ENCODE results near the gene MAGOH. TPM values are rescaled to one million over a fixed set of nuclear protein-coding genes. Genes with fewer than 3 reads are reported as not detected.

Gene MAGOH
- polyA plus RNA-seq, 1 donor from 2014 or later = 53.3 TPM

GRCh38 chr1:53277326-53277725, 39.0 kb upstream of the MAGOH start:
- Histone ChIP-seq H3K79me2 (replicated peaks; ENCODE audit: insufficient read depth, low read length) (no peaks in the 10 kb centered on the region), H3K27me3 (ENCODE audit: insufficient read depth, low read depth, low read length) (no peaks in the 10 kb centered on the region), H3K9ac (ENCODE audit: low read length) (no peak overlapping the region), H2AFZ (ENCODE audit: low read depth, low read length) (no peak overlapping the region), H3K9me3 (ENCODE audit: low read length) (no peaks in the 10 kb centered on the region), H3K4me3 (ENCODE audit: low read length) (no peak overlapping the region), H3K9me2 (ENCODE audit: insufficient read depth, low read length) (no peaks in the 10 kb centered on the region), H3K27ac (ENCODE audit: low read length) (no peak overlapping the region), H3K4me2 (ENCODE audit: low read length) (no peak overlapping the region), H3K36me3 (ENCODE audit: insufficient read depth, low read length) (no peaks in the 10 kb centered on the region), H3F3A (ENCODE audit: insufficient read depth, low read length, poor library complexity, severe bottlenecking) (no peaks in the 10 kb centered on the region), H4K20me1 (ENCODE audit: insufficient read depth) (no peaks in the 10 kb centered on the region)
- TF ChIP-seq EP300 (conservative IDR thresholded peaks at IDR 0.05; ENCODE audit: poor library complexity, severe bottlenecking) = no peak
- TF ChIP-seq EZH2 (IDR thresholded peaks at IDR 0.05; ENCODE audit: borderline replicate concordance, insufficient read depth, low read length, poor library complexity, severe bottlenecking) = no peak
- no peak for TF ChIP-seq SMC3 (conservative IDR thresholded peaks at IDR 0.05; ENCODE audit: poor library complexity)
- no peak for TF ChIP-seq TAF1 (IDR thresholded peaks at IDR 0.05; ENCODE audit: low read depth)
- TF ChIP-seq MXI1 (conservative IDR thresholded peaks at IDR 0.05; ENCODE audit: poor library complexity, severe bottlenecking) = no peak
- no peak for TF ChIP-seq CTCF (IDR thresholded peaks at IDR 0.05; ENCODE audit: poor library complexity, severe bottlenecking)
- no peak for TF ChIP-seq REST (IDR thresholded peaks at IDR 0.05; ENCODE audit: borderline replicate concordance)
- TF ChIP-seq RAD21 (conservative IDR thresholded peaks at IDR 0.05) = no peak
- TF ChIP-seq POLR2AphosphoS5 (IDR thresholded peaks at IDR 0.05) = no peak

- no peaks in the 10 kb centered on the region for H3K9me3 ChIP-seq (ENCODE audit: low read length)
- H2AFZ ChIP-seq (ENCODE audit: low read depth, low read length) = no peak overlapping the region
- H3K36me3 ChIP-seq (ENCODE audit: insufficient read depth, low read length) = no peaks in the 10 kb centered on the region
- H3K4me2 ChIP-seq (ENCODE audit: low read length) = no peak overlapping the region
- H3K9me2 ChIP-seq (ENCODE audit: insufficient read depth, low read length) = no peaks in the 10 kb centered on the region
- H3F3A ChIP-seq (ENCODE audit: insufficient read depth, low read length, poor library complexity, severe bottlenecking) = no peaks in the 10 kb centered on the region
- no peaks in the 10 kb centered on the region for H3K27me3 ChIP-seq (ENCODE audit: insufficient read depth, low read depth, low read length)
- H3K79me2 ChIP-seq (replicated peaks; ENCODE audit: insufficient read depth, low read length) = no peaks in the 10 kb centered on the region
- no peak overlapping the region for H3K9ac ChIP-seq (ENCODE audit: low read length)
- H3K27ac ChIP-seq (ENCODE audit: low read length) = no peak overlapping the region
- no peak overlapping the region for H3K4me3 ChIP-seq (ENCODE audit: low read length)
- no peaks in the 10 kb centered on the region for H4K20me1 ChIP-seq (ENCODE audit: insufficient read depth)
- no peak for TF ChIP-seq CTCF (IDR thresholded peaks at IDR 0.05; ENCODE audit: poor library complexity, severe bottlenecking)
- TF ChIP-seq EP300 (conservative IDR thresholded peaks at IDR 0.05; ENCODE audit: poor library complexity, severe bottlenecking) = no peak
- TF ChIP-seq MXI1 (conservative IDR thresholded peaks at IDR 0.05; ENCODE audit: poor library complexity, severe bottlenecking) = no peak
- no peak for TF ChIP-seq RAD21 (conservative IDR thresholded peaks at IDR 0.05)
- TF ChIP-seq POLR2AphosphoS5 (IDR thresholded peaks at IDR 0.05) = no peak
Observed at GRCh38 chr1:53276902-53277281, 38.6 kb upstream of the MAGOH start.
